SW480 (cell line): ENCODE measurements around the gene KRT4.
"Not testable (repeated sequence)": the region's sequence is repeated elsewhere in the genome, so short reads cannot be mapped to it uniquely, and the experiment has no call there.

ENCODE experiments used
- DNase-seq: peaks from one replicate; pipeline ENCODE4 v3.0.0-alpha.2; 2016; ENCODE audit warnings: low spot score

Gene KRT4

DNA sequence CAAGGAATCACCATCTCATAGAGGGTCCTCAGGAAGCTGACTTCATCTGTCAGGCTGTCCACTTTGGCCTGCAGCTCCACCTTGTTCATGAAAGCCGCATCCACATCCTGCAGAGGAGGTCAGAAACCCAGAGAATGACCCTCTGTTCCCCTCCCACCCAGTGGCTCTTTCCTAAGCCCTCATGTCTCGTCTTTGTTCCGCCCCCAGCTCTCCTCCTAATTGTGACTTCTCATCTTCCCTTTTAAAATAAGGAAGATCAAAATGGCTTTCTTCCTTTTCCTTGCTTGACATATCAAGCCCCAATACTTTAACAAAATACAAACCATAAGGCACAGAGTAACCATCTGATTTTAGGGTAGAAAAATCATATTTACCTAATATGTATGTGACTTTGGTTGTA lies 41.1 kb downstream of the KRT4 start:
- no peak for DNase-seq

DNA sequence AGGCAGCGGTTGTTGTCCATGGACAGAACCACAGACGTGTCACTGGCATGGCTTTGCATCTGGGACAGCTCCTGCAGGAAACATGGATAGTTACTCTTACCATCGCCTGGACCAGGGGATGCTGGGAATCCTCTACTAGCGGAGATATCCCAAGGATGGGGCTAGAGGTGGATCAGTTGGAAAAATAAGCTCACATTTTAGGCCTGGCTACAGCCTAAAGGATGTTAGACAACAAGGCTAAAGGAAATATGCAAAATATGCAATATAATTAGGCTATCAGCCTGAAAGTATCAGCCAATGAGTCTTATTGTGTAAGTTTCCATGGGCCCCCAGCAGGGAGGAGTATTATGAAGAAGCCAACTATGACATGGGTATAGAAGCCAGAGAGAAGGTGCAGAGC lies 41.7 kb downstream of the KRT4 start:
- DNase-seq: no peak

DNA sequence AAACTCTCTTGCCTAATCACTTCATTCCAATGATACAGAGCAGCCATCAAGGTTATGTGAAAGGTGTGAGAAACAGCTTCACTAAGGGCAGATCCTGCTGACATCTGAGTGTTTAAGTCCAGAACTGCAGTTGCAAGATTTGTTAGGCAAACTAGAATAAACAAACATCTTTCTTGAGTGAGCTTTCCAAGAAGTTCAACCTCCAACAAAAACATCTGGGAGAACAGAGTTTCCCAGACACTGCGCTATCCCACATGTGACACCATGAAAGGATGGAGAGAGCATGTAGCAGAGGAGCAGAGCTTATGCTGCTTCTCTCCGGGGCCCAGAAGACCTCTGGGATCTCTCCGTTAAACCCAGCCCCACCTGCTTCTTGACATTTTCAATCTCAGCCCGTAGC lies 42.4 kb downstream of the KRT4 start:
- DNase-seq: no peak

DNA sequence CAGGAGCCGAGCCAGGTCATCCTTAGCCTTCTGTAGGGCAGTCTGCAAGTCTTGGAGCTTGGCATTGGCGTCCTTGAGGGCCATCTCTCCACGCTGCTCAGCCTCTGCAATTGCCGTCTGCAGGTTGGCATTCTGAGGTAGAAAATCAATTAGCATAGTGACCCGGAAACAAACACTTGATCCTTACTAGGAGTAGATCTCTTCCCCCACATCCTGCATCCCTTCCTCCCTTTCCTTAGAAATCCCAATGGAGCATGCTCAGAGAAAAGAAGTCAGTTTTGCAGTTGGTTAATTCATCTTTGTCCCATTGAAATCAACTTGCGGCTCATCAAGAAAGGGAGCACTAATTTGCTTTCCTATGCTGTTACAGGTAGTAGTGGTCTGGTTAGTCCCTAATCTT lies 42.8 kb downstream of the KRT4 start:
- DNase-seq: no peak

DNA sequence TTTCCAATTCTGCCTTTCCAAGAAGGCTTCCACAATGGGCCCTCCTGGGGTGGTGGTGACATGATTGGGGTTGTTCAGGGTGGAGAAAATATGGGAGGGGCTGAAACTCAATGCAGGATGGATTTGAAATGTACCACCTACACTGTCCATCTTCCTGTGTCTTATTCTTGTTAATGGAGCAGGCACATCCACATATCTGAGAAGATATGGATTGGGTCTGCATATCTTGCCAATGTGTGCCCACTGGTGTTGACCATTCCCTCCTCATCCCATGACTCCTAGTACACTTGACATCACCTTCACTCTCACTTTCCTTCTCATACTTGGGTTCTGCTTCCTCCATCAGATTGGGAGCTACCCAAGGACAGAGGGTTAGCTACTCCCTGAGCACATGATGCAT lies 44.0 kb downstream of the KRT4 start:
- DNase-seq: no peak

DNA sequence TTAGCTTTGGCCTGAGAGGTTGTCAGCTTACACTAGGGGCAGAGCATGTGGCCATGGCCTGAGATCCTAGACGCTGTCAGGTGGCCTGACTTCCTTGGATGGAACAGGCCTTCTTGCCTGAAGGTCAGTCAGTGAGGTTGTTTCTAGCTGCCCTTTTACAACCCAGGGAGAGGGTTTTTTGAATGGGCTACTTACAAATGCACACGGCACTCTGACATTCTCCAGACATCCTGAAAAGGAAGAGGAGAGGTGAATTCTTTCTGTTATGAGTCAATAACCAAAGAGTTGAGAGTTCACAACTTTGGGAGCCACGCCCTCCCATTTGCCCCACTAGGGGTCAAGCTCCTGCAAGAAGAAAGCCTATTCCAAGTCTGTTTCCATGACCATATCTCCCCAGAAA lies 44.6 kb downstream of the KRT4 start:
- DNase-seq: no peak

DNA sequence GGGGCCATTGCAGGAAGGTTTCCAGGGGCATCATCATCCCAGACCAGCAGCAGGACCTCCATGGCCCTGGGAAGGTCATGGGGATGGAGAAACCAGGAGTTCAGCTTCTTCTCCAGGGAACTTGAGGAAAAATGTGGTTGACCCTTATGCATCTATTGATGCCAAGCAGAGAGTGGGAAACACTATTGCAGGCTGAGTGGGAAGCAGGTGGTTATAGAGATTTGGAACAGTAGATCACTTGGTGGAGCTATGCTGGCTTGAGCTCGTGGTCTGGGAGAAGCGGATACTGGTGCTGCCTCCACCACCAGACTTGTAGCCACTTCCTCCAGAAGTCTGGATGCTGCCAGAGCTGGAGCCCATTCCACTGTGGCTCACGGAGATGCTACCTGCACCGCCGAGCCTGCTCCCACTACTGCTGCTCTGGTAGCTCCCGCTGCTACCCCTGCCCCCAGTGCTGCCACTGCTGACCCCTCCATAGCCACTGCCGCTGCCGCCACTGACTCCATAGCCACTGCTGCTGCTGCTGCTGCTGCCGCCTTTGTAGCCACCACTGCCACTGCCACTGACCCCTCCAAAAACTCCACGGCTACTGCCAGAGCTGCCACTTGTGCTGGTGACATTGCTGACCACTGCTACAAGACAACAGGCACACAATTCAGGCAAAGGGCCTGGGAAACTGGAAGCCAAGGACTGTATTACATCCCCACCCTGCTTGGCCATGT lies 45.3 kb downstream of the KRT4 start:
- DNase-seq: no peak

DNA sequence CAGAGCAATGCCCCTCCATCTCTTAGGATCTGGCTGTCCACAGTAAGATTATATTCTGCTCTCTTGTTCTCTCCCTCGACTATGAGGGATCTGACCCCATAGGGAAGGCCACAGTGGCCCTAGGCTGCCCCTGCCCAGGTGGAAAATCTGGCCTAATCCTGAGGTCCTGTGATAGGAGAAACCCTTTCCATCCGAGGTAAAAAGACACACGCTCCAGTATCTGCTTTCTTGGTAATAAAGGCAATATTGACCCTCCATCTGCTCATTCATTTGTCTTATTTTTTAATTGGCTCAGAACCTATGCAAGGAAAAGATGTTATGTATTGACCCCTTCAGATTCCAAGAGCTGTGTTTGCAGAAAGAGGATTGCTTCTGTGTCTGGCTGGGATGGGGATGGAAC lies 46.5 kb downstream of the KRT4 start:
- DNase-seq: no peak

DNA sequence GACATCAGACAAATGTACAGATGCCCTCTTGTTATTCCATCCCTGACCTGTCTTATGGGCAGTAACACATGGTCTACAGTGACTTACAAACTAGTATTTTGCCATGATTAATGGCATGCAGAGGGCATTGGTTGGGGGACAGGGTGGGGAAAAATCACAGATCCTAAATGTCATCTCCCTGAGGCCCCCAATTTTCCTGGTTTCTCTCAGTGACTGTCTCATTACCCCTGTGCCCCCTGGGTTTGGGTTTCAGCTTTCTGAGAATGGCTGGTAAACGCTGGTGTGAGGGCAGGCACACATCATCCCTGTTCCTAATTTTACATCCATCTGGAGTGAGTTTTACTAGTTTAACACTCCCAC lies 46.9 kb downstream of the KRT4 start:
- DNase-seq: no peak

DNA sequence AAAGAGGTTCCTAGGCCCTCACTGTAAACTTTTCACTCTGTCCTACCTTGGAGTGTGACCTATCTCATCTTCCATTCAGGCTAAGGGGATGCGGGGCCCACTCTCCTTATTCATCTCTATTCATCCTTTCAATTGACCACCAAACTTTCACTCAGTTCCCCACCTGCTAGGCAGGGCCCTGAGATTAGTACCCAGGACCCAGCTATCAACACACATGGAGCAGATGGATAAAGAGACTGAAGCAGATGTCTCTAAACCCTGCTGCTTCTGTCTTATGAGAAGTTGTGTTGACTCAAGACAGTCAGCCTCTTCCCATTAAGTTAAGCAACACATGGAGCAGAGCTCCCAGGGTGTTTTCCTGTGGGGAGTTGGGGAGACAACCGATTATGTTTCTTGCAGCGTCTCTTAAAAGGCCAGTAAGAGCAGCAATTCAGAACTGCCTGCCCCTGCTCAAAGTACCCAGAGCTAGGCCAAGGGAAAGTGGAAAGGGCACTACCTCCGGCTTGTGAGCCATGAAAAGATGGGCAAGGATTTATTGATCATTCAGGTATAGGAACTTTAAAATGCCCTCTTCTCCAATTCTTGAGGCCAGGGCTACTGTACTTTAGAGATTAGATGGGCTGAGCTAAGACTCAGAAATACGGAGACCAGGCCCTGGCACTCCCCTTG lies 47.4 kb downstream of the KRT4 start:
- DNase-seq: no peak

DNA sequence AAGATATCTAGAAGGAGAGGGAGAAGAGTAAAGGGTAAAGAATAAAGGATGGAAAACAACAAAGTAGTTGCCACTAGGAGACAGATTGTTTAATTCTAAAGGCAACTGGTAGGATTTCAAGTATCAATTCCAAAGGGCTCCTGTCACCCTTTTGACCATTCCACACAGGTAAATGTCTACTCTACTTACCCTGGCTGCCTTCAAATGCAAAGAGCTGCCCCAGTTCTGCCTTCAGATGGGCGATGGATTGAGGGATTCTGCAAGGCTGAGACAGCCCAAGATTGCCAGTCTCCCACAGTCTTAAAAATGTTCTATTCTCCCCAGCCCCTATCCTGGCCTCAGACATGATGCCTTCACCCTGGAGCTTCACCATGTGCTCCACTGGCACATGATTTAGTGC lies 48.2 kb downstream of the KRT4 start:
- DNase-seq: no peak

DNA sequence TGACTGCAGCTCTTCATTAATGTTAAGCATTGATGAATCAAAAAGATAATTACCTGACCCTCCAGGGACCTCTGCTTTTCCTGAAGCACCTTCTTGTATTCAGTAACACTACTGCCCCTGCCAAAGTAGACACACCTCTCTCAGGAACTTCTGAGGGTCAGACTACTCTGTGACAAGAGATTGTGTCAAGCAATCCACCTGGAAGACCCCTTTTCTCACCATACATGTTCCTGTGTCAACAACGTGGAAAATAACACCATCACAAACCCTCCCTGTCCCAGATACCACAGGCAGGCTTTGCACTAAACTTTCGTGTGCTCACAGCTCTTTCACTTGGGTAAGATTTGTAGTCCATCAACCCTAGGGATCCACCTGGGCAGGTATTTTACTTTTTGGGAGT lies 49.9 kb downstream of the KRT4 start:
- no peak for DNase-seq

DNA sequence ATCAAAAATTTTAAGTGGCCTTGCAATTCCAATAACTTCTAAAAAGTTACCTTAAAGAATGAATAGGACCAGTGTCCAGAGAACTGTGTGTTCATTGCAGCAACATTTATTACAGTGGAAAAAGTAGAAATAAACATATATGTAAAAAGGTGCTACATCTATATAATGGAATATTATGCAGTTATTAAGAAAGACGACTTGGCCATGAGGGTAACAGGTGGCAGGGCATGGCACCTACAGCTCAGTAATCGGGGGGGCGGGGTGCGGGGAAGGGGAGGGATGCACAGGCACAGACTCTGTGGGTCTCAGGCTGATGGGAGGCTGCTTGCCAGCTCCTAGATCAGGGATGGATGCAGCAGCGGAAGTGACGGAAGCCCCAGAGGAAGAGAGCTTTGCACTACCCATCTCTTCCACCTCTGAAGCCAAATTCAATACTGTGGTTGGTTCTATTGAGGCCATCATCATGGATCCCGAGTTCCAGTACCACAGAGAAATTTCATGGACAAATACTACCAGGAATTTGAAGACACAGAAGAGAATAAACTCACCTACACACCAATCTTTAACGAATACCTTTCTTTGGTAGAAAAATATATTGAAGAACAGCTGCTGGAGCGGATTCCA lies 50.8 kb downstream of the KRT4 start:
- DNase-seq: no peak

DNA sequence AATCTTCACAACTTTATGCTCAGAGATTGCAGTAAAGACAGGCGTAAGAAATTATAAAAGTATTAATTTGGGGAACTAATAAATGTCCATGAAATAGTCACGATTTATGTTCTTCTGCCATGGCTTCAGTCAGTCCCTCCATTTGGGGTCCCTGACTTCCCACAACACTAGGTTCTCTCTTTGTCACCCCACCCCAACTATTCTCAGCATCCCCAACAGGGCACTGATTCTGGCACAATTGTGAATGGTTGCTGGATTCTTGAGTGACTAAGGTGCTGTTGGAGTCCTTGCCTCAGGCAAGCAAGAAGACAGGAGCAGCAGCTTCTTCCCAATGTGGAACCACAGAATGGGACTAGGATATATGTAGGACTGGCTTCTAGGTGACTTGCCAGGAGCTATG lies 52.1 kb downstream of the KRT4 start:
- no peak for DNase-seq

DNA sequence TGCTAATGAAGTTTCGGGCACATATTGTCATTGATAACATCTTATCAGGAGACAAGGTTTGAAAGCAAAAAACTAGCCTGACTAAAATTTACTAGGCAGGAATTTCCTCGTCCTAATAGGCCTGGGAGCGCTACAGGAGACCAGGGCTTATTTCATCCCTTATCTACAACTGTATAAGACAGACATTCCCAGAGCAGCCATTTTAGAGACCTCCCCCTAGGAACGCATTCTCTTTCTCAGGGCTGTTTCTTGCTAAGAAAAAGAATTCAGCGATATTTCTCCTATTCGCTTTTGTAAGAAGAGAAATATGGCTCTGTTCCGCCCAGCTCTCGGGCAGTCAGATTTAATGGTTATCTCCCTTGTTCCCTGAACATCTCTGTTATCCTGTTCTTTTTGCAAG lies 52.7 kb downstream of the KRT4 start:
- DNase-seq: not testable (repeated sequence)

DNA sequence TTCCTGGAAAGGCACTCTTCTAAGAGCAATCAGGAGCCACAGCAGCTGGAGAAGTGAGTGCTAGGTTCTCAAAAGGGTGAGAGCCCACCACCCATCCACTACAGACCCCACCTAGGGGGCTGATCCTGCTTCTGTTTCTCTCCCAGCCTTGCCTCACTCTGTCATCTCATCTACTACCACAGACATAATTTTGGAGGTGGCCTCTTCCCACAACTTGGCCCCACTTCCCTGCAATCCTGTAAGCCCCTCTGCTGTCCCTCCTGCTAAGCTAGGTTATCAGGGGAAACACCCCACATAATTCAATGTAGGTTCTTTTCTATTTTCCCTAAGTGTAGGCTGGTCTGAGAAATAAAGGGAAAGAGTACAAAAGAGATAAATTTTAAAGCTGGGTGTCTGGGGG lies 53.3 kb downstream of the KRT4 start:
- no peak for DNase-seq

DNA sequence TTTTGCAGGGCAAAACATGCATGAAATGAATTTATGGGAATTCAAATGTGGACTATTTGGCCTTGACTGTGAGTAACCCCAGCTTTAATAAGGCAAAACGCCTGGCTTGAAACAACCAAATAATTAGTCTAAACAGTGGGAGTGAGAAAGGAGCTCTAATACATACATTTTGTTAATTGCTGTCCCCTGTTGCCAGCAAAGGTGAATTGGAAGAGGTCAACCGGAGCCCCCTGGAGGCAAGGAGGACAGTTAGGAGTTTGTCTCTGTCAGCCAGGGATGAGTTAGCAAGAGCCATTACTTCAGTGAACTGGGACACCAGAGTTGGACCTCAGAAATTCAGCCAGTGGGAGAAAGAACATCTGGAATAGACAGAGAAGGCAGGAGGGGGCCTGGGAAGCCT lies 54.2 kb downstream of the KRT4 start:
- DNase-seq: no peak

DNA sequence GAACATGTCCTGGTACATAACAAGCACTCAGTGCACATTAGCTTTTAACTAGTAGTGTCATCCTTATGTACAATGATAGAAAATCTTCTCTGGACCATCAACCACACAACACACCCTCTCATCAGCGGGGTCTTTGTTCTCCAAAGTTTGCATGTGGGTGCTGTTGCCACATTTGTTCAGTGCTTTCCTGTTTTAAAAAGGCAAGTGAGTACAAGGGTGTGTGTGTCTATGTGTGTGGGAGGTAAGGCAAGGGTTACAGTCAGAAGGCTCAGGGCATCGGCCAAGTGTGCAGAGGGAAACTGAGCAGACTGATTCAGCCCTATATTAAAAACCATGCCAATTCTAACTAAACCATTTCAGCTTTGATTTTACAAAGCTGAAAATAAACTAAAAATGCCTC lies 54.7 kb downstream of the KRT4 start:
- no peak for DNase-seq

DNA sequence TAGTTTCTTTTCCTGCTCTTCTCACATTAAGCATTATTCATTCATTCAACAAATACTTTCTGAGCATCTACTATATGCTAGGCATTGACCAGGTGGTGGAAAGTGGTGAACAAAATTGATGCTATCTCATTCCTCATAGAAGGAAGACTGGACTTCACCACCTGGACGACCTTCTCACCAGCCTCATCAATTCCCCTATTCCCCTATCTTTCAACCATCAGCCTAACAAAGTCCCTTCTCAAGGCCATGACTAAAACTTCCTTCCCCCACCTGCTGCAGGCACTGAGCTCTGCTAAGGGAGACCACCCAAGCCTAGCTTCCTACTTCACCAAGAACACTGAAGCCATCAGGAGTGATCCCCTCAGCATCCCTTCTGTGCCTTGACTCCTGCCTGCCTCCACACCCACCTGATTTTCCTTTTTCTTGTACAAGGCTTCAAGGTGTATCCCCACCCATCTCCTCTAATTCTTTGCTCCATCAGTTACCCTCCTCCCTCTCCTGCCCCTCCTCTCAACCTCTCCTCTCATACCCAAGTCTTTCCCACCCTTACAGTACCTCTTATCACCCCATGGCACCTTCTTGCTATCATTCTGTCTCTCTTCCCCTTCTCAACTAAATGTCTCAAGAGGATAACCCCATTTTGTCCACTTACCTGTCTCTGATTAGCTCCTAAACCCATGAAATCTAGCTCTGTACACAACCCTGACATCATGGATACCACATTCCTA lies 56.3 kb downstream of the KRT4 start:
- DNase-seq: no peak
